Ishikawa (cell line): ENCODE data around the gene SLC25A48.

Source experiments
- CEBPB ChIP-seq: IDR thresholded peaks from 2 replicates; pipeline ENCODE4 v1.6.1; 2012
- CREB1 ChIP-seq: IDR thresholded peaks from 2 replicates; pipeline ENCODE4 v1.6.1; 2012; ENCODE audit warnings: low read depth
- EGR1 ChIP-seq: IDR thresholded peaks from 2 replicates; pipeline ENCODE4 v1.6.1; 2012
- EP300 ChIP-seq: IDR thresholded peaks from 2 replicates; pipeline ENCODE4 v1.6.1; 2012; ENCODE audit warnings: borderline replicate concordance
- FOXM1 ChIP-seq: IDR thresholded peaks from 2 replicates; pipeline ENCODE4 v1.6.1; 2012; ENCODE audit warnings: low read depth, borderline replicate concordance
- MAX ChIP-seq: IDR thresholded peaks from 2 replicates; pipeline ENCODE4 v1.6.1; 2012
- NFIC ChIP-seq: IDR thresholded peaks from 2 replicates; pipeline ENCODE4 v1.6.1; 2012
- RAD21 ChIP-seq: IDR thresholded peaks from 2 replicates; pipeline ENCODE4 v1.6.1; 2012; ENCODE audit warnings: low read depth
- REST ChIP-seq: IDR thresholded peaks from 2 replicates; pipeline ENCODE4 v1.6.1; 2012; ENCODE audit warnings: low read depth, mild to moderate bottlenecking
- TAF1 ChIP-seq: IDR thresholded peaks from 2 replicates; pipeline ENCODE4 v1.6.1; 2012; ENCODE audit warnings: low read depth, mild to moderate bottlenecking
- TCF12 ChIP-seq: IDR thresholded peaks from 2 replicates; pipeline ENCODE4 v1.6.1; 2012; ENCODE audit warnings: low read depth
- TEAD4 ChIP-seq: IDR thresholded peaks from 2 replicates; pipeline ENCODE4 v1.6.1; 2012
- USF1 ChIP-seq: IDR thresholded peaks from 2 replicates; pipeline ENCODE4 v1.6.1; 2012
- YY1 ChIP-seq: IDR thresholded peaks from 2 replicates; pipeline ENCODE4 v1.6.1; 2012; ENCODE audit warnings: low read depth
- ZBTB7A ChIP-seq: IDR thresholded peaks from 2 replicates; pipeline ENCODE4 v1.6.1; 2012; ENCODE audit warnings: low read depth

SLC25A48 gene

GRCh38 chr5:135831851-135832555 is 2.5 kb upstream of the SLC25A48 start:
- no peak for TF ChIP-seq EP300
- no peak for TF ChIP-seq USF1
- TF ChIP-seq REST, result no peak
- TF ChIP-seq CREB1, result no peak
- no peak for TF ChIP-seq TCF12
- TF ChIP-seq MAX, result no peak
- TF ChIP-seq EGR1, result no peak
- TF ChIP-seq NFIC, result no peak
- TF ChIP-seq TAF1, result no peak
- TF ChIP-seq ZBTB7A, result no peak
- TF ChIP-seq CEBPB, result no peak
- no peak for TF ChIP-seq RAD21
- TF ChIP-seq TEAD4, result no peak
- TF ChIP-seq YY1, result no peak
- TF ChIP-seq FOXM1, result no peak

GRCh38 chr5:135832941-135833920 is 1.2 kb upstream of the SLC25A48 start:
- TF ChIP-seq EGR1 (no peak), EP300 (no peak), MAX (no peak), CREB1 (no peak), REST (no peak)

GRCh38 chr5:135833961-135834638 is 363 bp upstream of the SLC25A48 start:
- TF ChIP-seq NFIC (no peak), CREB1 (no peak), REST (no peak), EGR1 (no peak), CEBPB (no peak), MAX (no peak), FOXM1 (no peak), USF1 (no peak), TAF1 (no peak), EP300 (no peak), ZBTB7A (no peak), TCF12 (no peak), YY1 (no peak), RAD21 (no peak), TEAD4 (no peak)
